ENCODE measurements around the gene RAD51B.

The RAD51B gene

GRCh38 chr14:68376067-68376779 lies 556.6 kb downstream of the RAD51B start:
- no peak for DNase-seq

- no peak for DNase-seq
Measured at GRCh38 chr14:68377006-68377405, 557.4 kb downstream of the RAD51B start.

- peak; percentile 25 for DNase-seq
Measured at GRCh38 chr14:68377459-68377858, 557.9 kb downstream of the RAD51B start.

GRCh38 chr14:68379510-68380328 lies 560.1 kb downstream of the RAD51B start:
- peak; percentile 68 for DNase-seq

- no peak for DNase-seq
Measured at GRCh38 chr14:68380329-68380741, 560.8 kb downstream of the RAD51B start.

- no peak for DNase-seq
Measured at GRCh38 chr14:68384335-68384734, 564.8 kb downstream of the RAD51B start.

- no peak for DNase-seq
Measured at GRCh38 chr14:68384881-68385280, 565.3 kb downstream of the RAD51B start.

- DNase-seq: no peak
Measured at GRCh38 chr14:68386446-68386845, 566.9 kb downstream of the RAD51B start.

- no peak for DNase-seq
Measured at GRCh38 chr14:68386950-68387779, 567.6 kb downstream of the RAD51B start.

GRCh38 chr14:68389943-68390342 lies 570.4 kb downstream of the RAD51B start:
- DNase-seq: no peak

GRCh38 chr14:68390741-68391140 lies 571.2 kb downstream of the RAD51B start:
- no peak for DNase-seq

GRCh38 chr14:68391311-68392014 lies 571.9 kb downstream of the RAD51B start:
- no peak for DNase-seq

GRCh38 chr14:68392393-68393141 lies 573.0 kb downstream of the RAD51B start:
- DNase-seq: no peak

- DNase-seq: no peak
Measured at GRCh38 chr14:68393259-68393658, 573.7 kb downstream of the RAD51B start.

- DNase-seq: no peak
Measured at GRCh38 chr14:68394118-68394763, 574.7 kb downstream of the RAD51B start.

- DNase-seq: no peak
Measured at GRCh38 chr14:68394764-68395143, 575.2 kb downstream of the RAD51B start.

GRCh38 chr14:68395604-68396003 lies 576.0 kb downstream of the RAD51B start:
- no peak for DNase-seq

- no peak for DNase-seq
Measured at GRCh38 chr14:68396461-68396860, 576.9 kb downstream of the RAD51B start.

GRCh38 chr14:68397371-68397811 lies 577.8 kb downstream of the RAD51B start:
- no peak for DNase-seq

- no peak for DNase-seq
Measured at GRCh38 chr14:68397822-68398221, 578.2 kb downstream of the RAD51B start.

GRCh38 chr14:68398370-68398769 lies 578.8 kb downstream of the RAD51B start:
- DNase-seq: no peak

All from CD4-positive, alpha-beta T cell treated with Interleukin-6 for 4 hours (primary cell).